Fibroblast of the aortic adventitia (primary cell): ENCODE data around the gene RABGAP1. TPM values are rescaled to one million over a fixed set of nuclear protein-coding genes. Genes with fewer than 3 reads are reported as not detected.

Source experiments
- DNase-seq: peaks from one replicate; pipeline ENCODE4 v3.0.0-alpha.2; 2010; ENCODE audit warnings: low read depth
- H3K4me3 ChIP-seq: 2 replicates; pipeline ENCODE4 v1.5.1; 2011; ENCODE audit warnings: low read depth, mild to moderate bottlenecking, control low read depth, low read length, moderate library complexity
- CTCF ChIP-seq: IDR thresholded peaks from 2 replicates; pipeline ENCODE4 v1.5.1; 2011; ENCODE audit warnings: mild to moderate bottlenecking, low read length, control low read depth, inconsistent platforms; ENCODE audit not compliant: insufficient read depth
- total RNA-seq: library from RNA; depleted of rRNA; stranded (reverse); fragments of >200 nt; gene quantifications from 2 replicates; pipeline ENCODE4 v1.2.3, GENCODE V29; 2012; ENCODE audit warnings: low replicate concordance

RABGAP1 gene
- total RNA-seq, 1 donor, result 50.3 TPM

DNA sequence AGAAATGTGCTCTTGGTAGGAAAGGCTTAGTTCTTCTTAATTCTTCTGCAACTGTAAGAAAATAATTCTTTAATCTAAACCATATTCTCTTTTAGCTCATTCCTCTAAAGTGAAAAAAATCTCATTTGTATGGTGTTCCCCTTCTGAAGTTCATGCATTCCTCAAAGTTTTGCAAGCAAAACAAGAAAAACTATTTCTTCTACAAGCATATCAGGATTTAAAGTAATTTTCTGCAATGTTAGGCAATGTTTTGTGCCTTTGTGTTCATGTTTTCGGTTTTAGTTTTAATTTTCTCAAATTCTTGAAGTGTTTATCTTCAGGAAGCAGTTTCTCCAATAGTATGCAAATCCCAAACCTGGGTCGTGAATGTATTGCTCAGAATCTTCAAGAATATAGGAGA, 80.0 kb downstream of the RABGAP1 start:
- TF ChIP-seq CTCF, result no peak
- H3K4me3 ChIP-seq, result no peak overlapping the region
- DNase-seq, result no peak

DNA sequence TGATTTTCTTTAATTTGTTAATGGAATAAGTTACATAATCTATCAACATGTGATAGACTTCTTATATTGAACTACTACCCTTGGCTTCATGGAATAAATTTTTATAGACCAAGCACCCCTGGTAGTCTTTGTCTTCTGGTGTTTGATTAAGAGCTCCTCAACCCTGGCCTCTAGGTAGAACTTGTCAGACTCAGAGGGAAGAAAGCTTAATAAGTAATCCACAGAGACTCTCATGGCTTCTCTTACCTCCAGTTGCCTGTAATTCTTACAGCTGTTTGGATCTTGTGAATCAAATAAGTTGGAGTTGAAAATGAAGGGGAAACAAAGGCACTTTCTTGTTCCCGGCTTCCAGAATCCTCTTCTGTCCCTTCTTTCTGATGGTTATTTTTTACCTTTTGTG, 85.6 kb downstream of the RABGAP1 start:
- no peak overlapping the region for H3K4me3 ChIP-seq
- no peak for DNase-seq
- no peak for TF ChIP-seq CTCF

- no peak for TF ChIP-seq CTCF
- no peak for DNase-seq
Measured at GRCh38 chr9:123027517-123027916, 86.7 kb downstream of the RABGAP1 start.

GRCh38 chr9:123028136-123028535, 87.3 kb downstream of the RABGAP1 start:
- no peak for TF ChIP-seq CTCF
- no peak overlapping the region for H3K4me3 ChIP-seq
- DNase-seq, result no peak

More at GRCh38 chr9:123027517-123027916, 86.7 kb downstream of the RABGAP1 start:
- H3K4me3 ChIP-seq, result no peak overlapping the region

GRCh38 chr9:123028973-123029372, 88.2 kb downstream of the RABGAP1 start:
- H3K4me3 ChIP-seq, result no peak overlapping the region
- no peak for TF ChIP-seq CTCF
- DNase-seq, result no peak

DNA sequence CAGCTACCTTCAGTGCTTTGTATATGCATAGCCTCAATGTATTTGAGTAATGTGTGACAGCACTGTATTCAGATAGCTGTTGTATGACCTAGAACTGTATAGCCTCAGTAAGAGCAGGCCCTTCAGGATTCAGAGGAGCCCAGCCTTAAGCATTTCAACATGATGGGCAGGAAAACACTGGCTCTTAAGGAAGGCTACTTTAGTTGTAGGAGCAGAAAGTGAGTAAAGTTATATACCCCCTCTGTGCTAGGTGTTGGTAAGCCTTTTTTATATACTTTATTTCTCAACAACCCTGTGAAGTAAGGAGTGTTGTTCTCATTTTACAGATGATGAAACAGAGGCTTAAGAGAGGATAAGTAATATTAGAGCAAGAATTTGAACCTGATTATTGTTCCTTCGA, 91.1 kb downstream of the RABGAP1 start:
- H3K4me3 ChIP-seq, result no peak overlapping the region
- TF ChIP-seq CTCF, result no peak
- DNase-seq, result no peak

GRCh38 chr9:123033352-123033751, 92.5 kb downstream of the RABGAP1 start, which contains the start of gene GPR21:
Gene GPR21, plus strand, starts transcription at chr9:123033667. Its CDS starts 900 bp downstream, at chr9:123034567.
- no peak for TF ChIP-seq CTCF
- DNase-seq, result no peak
- no peak within 1 kb of the TSS for H3K4me3 ChIP-seq
